Hematopoietic multipotent progenitor cell treated with erythropoietin and hydrocortisone succinate and interleukin-3 and kit ligand, for 17 days (in vitro differentiated cells): ENCODE data around the gene GMDS.

Experiments
- DNase-seq: peaks from one replicate; pipeline ENCODE4 v3.0.0-alpha.2; 2015; ENCODE audit warnings: low spot score

Gene GMDS

DNA sequence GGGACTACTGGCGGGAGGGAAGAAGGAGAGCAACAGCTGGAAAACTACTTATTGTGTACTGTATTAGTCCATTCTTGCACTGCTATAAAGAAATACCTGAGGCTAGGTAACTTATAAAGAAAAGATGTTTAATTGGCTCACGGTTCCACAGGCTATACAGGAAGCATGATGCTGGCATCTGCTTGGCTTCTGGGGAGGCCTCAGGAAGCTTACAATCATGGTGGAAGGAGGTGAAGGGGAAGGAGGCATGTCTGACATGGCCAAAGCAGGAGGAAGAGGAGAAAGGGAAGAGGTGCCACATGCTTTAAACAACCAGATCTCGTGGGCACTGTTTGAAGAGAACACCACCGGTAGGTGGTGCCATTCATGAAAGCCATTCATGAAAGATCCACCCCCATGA is 67.3 kb downstream of the GMDS start:
- DNase-seq = no peak

- no peak for DNase-seq
These were observed 69.6 kb downstream of the GMDS start for GRCh38 chr6:2175825-2176224.

DNA sequence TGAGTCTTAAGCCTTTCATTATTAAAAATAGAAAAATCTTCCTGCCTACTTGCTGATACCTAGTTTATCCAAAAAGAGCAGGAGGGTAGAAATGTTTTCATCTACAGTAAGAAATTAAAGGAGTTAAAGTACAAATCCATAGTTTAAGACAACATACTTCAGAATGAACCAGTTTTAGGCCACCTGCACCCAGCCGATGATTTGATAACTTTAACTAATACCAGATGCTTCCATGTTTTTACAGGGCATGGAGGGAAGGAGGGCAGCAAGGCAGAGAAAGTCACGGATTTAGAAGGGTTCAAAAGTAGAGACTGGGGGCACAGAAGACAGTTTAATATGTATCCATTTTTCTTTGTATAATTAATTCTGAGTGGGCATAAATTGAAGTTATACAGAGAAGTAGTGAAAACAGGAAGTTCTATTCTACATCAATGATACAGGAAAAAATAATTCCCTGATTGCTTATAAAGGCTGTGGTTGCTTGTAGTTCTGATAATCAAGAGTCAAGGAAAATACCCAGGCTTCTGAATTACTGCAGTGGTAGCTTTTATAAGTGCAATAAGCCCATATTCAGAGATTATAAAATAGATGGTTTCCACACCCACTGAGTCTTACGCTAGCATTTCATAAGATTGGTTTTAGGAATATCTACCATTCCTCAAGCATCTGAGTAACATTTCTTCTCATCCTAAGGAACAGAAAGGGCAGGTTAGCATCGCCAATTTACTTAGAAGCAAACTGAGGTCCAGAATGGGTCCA is 72.0 kb downstream of the GMDS start:
- DNase-seq = no peak

DNA sequence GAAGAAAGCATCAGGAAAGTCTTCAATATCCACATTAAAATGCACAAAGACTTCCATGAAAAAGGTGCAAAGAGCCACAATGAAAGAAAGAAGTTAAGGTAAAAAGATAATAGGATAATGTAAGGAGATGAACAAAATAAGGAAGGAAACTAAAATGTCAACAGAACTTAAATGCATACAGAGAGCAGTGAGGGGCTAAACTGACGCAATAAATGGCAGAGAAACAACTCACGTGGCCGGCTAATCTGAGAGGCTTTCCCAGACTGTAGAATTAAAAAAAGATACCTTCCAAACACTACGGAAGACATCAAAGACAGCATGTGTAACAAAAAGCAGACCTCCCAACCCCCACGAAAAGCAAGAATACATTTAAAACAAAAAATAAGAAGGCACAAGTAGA is 73.7 kb downstream of the GMDS start:
- no peak for DNase-seq

GRCh38 chr6:2168480-2168879 is 76.9 kb downstream of the GMDS start:
- DNase-seq = no peak

- DNase-seq = no peak
These were observed 78.7 kb downstream of the GMDS start for GRCh38 chr6:2166717-2167116.

DNA sequence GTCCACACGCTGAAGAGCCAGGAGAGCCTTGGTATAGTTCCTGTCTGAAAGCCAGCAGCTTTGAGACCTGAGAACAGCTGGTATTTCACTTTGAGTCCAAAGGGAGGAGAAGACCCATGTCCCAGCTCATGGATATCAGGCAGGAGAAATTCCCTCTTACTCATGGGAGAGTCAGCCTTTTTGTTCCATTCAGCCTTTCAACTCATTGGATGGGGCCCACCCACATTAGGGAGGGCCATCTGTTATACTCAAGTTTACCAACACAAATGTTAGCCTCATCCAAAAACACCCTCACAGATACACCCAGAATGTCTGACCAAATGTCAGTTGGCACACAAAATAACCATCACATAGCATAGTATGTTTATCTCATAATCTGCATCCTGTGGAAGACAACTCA is 80.1 kb downstream of the GMDS start:
- no peak for DNase-seq

GRCh38 chr6:2164481-2164880 is 80.9 kb downstream of the GMDS start:
- DNase-seq = no peak

GRCh38 chr6:2162079-2162445 is 83.3 kb downstream of the GMDS start:
- DNase-seq = no peak

GRCh38 chr6:2158596-2159271 is 86.7 kb downstream of the GMDS start:
- peak; percentile 10 for DNase-seq

GRCh38 chr6:2157441-2158127 is 87.8 kb downstream of the GMDS start:
- no peak for DNase-seq

GRCh38 chr6:2155206-2155605 is 90.2 kb downstream of the GMDS start:
- no peak for DNase-seq

DNA sequence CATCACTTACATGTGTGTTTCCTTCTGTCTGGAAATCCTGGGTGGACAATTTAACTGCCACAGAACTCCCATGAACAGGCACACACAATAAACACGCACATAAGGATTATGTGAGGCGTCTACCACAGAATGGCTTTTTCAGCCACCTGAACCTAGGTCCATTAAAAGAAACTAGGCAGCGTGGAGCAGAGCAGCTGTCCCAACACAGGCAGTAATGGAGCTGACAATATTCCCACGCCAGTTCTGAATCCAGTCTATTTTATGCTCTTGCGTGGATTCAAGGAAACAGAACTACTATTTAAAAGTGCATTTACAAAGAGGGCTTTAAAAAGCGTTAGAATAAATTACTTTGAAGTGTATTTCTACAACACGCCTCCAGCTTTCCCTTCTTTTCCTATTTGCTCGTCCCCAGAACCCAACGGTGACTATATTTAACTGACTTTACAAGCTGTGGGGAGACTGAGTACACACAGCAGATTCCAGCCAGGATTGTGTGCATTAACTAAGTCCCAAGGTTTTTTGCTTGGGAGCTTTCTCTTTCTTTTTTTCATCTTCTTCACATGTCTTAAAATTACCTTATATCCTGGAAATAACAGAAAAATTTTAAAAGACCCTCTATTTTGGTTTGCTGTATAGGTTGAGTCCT is 95.9 kb downstream of the GMDS start:
- DNase-seq = no peak

GRCh38 chr6:2148748-2149147 is 96.7 kb downstream of the GMDS start:
- no peak for DNase-seq

GRCh38 chr6:2147766-2148448 is 97.5 kb downstream of the GMDS start:
- no peak for DNase-seq

- no peak for DNase-seq
These were observed 98.1 kb downstream of the GMDS start for GRCh38 chr6:2147261-2147660.

GRCh38 chr6:2144210-2144609 is 101.2 kb downstream of the GMDS start:
- DNase-seq = no peak

- DNase-seq = no peak
These were observed 103.6 kb downstream of the GMDS start for GRCh38 chr6:2141644-2142290.

- DNase-seq = no peak
These were observed 104.8 kb downstream of the GMDS start for GRCh38 chr6:2140438-2141128.

- no peak for DNase-seq
These were observed 110.0 kb downstream of the GMDS start for GRCh38 chr6:2135401-2135800.

DNA sequence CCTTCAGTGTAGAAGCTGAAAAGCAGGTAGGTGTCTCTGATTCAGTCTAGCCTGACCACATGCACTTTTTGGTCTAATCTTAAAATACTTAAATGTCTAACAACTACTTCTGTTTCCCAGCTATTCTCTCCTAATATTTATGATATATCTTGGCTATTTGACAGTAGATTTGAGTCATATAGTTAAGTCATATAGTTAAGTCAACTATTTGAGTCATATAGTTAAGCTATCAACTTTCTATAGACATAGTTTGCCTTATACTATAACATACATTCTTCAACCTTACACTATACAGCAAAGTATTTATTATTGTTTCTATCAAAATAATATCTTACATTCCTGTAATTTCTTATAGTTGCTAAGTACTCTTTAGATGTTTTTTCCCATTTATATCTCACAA is 110.9 kb downstream of the GMDS start:
- DNase-seq = no peak
